RWPE1 (cell line): ENCODE measurements around the gene SNX20.

ENCODE experiments used
- CTCF ChIA-PET: fragments of 350-600 bp; sonication (Branson Sonifier 250); formaldehyde crosslinking; extraction: SDS; loops from one replicate; lab custom pipeline; 2021; lab: Yijun Ruan, JAX
- POLR2A ChIA-PET: fragments of 400-600 bp; formaldehyde crosslinking; extraction: SDS; loops from one replicate; lab custom pipeline; 2020; ENCODE audit warnings: antibody characterized with exemption; ENCODE audit not compliant: low non-redundant PET; lab: Yijun Ruan, JAX
- DNase-seq: peaks from one replicate; pipeline ENCODE4 v3.0.0; 2012; ENCODE audit warnings: low spot score
- H3K27ac ChIP-seq: fragments of 450-650 bp; 2 replicates; pipeline ENCODE4 v1.5.1; 2017
- CTCF ChIP-seq: fragments of 450-650 bp; conservative IDR thresholded peaks from 2 replicates; pipeline ENCODE4 v1.5.1; 2017; ENCODE audit warnings: low read depth, mild to moderate bottlenecking

The SNX20 gene

GRCh38 chr16:50640919-50641817 lies 39.9 kb downstream of the SNX20 start:
- no peak for DNase-seq
- ChIA-PET CTCF (no interaction called here), POLR2A (no interaction called here)
- H3K27ac ChIP-seq, result no peak overlapping the region
- no peak for TF ChIP-seq CTCF

GRCh38 chr16:50640391-50640790 lies 40.7 kb downstream of the SNX20 start:
- TF ChIP-seq CTCF, result no peak
- no peak for DNase-seq
- POLR2A ChIA-PET, result no interaction called here
- CTCF ChIA-PET, result interaction anchor here (0.6 kb wide), 2 partner anchors 10 to 93 kb away, joined by 3 read pairs; no protein-coding TSS in a partner anchor
- H3K27ac ChIP-seq, result no peak overlapping the region

- no peak for TF ChIP-seq CTCF
- CTCF ChIA-PET, result no interaction called here
- POLR2A ChIA-PET, result no interaction called here
- H3K27ac ChIP-seq, result no peak overlapping the region
- DNase-seq, result no peak
Measured at GRCh38 chr16:50638816-50639670, 42.1 kb downstream of the SNX20 start.

- ChIA-PET POLR2A (no interaction called here), CTCF (no interaction called here)
- DNase-seq, result no peak
- no peak overlapping the region for H3K27ac ChIP-seq
- TF ChIP-seq CTCF, result no peak
Measured at GRCh38 chr16:50637716-50638602, 43.2 kb downstream of the SNX20 start.

- POLR2A ChIA-PET, result no interaction called here
- CTCF ChIA-PET, result no interaction called here
Measured at GRCh38 chr16:50636753-50637374, 44.2 kb downstream of the SNX20 start.

More at GRCh38 chr16:50636753-50637374, 44.2 kb downstream of the SNX20 start:
- no peak for DNase-seq
- no peak for TF ChIP-seq CTCF
- H3K27ac ChIP-seq, result no peak overlapping the region
